H1 (cell line): ENCODE measurements around the gene ALS2CL. TPM values are rescaled to one million over a fixed set of nuclear protein-coding genes. Genes with fewer than 3 reads are reported as not detected.

Experiments used
- CTCF ChIA-PET: fragments of 300-600 bp; sonication (Branson Sonifier 250); formaldehyde crosslinking; loops from one replicate; lab custom pipeline; 2021; ENCODE audit not compliant: partially characterized antibody; lab: Charles Lee
- POLR2A ChIA-PET: fragments of 300-600 bp; sonication (Branson Sonifier 250); formaldehyde crosslinking; loops from one replicate; lab custom pipeline; 2021; ENCODE audit warnings: inconsistent platforms; ENCODE audit not compliant: partially characterized antibody; lab: Charles Lee
- DNase-seq, 2 experiments: peaks; one replicate each; pipeline versions ENCODE4 v3.0.0 to v3.0.0-alpha.2; 2010 to 2022; ENCODE audit warnings: low spot score in 2 of 2, low read depth in 1 of 2, mixed read lengths in 1 of 2
- FAIRE-seq: peaks from 2 replicates; lab custom pipeline; 2011; peaks lifted over from hg19 to GRCh38; lab: Jason Lieb, UNC
- H2AFZ ChIP-seq: 2 replicates; pipeline ENCODE4 v1.8.1; 2012; ENCODE audit warnings: low read length, inconsistent platforms
- H2AK5ac ChIP-seq: 2 replicates; pipeline ENCODE4 v1.6.1; 2013; ENCODE audit warnings: low read depth, low read length
- H2BK120ac ChIP-seq: replicated peaks from 2 replicates; pipeline ENCODE3; 2013; ENCODE audit warnings: low read depth, low read length, inconsistent platforms
- H2BK12ac ChIP-seq: 2 replicates; pipeline ENCODE4 v1.6.1; 2013; ENCODE audit warnings: low read depth, low read length
- H2BK15ac ChIP-seq: 2 replicates; pipeline ENCODE4 v1.6.1; 2013; ENCODE audit warnings: low read length
- H2BK20ac ChIP-seq: 2 replicates; pipeline ENCODE4 v1.6.1; 2013; ENCODE audit warnings: low read length
- H2BK5ac ChIP-seq: 2 replicates; pipeline ENCODE4 v1.6.1; 2013; ENCODE audit warnings: low read depth, low read length
- H3K14ac ChIP-seq: 2 replicates; pipeline ENCODE4 v1.6.1; 2013; ENCODE audit warnings: inconsistent platforms; ENCODE audit not compliant: insufficient read length
- H3K18ac ChIP-seq: 2 replicates; pipeline ENCODE4 v1.6.1; 2013; ENCODE audit warnings: low read length; ENCODE audit errors: extremely low read depth
- H3K23ac ChIP-seq: 2 replicates; pipeline ENCODE4 v1.6.1; 2013; ENCODE audit warnings: inconsistent platforms; ENCODE audit not compliant: insufficient read length
- H3K23me2 ChIP-seq: 2 replicates; pipeline ENCODE4 v1.6.1; 2013; ENCODE audit warnings: low read depth, low read length
- H3K27ac ChIP-seq: 2 replicates; pipeline ENCODE4 v1.6.1; 2011; ENCODE audit warnings: low read depth, low read length, inconsistent platforms
- H3K27me3 ChIP-seq, 4 experiments: replicated peaks in 1 of 4; 1 replicate in 1 of 4; 2 replicates in 3 of 4; pipeline versions ENCODE4 v1.6.1 to v1.8.1; 2011 to 2013; ENCODE audit warnings: low read length in 3 of 4, mild to moderate bottlenecking in 3 of 4, inconsistent platforms in 2 of 4, mixed read lengths in 2 of 4, moderate library complexity in 1 of 4; ENCODE audit not compliant: control insufficient read depth in 3 of 4, insufficient read depth in 3 of 4; ENCODE audit errors: extremely low read depth in 1 of 4
- H3K36me3 ChIP-seq, 4 experiments: 2 replicates each; pipeline versions ENCODE4 v1.6.1 to v1.8.1; 2011 to 2013; ENCODE audit warnings: mild to moderate bottlenecking in 4 of 4, low read length in 3 of 4, moderate library complexity in 2 of 4, control low read depth in 1 of 4, inconsistent platforms in 1 of 4; ENCODE audit not compliant: insufficient read depth in 4 of 4, control insufficient read depth in 2 of 4
- H3K4ac ChIP-seq: replicated peaks from 2 replicates; pipeline ENCODE3; 2013; ENCODE audit warnings: low read length, low read depth, mixed read lengths, inconsistent platforms; ENCODE audit not compliant: insufficient read length
- H3K4me1 ChIP-seq, 4 experiments: replicated peaks in 1 of 4; 1 replicate in 1 of 4; 2 replicates in 3 of 4; pipeline versions ENCODE4 v1.6.1 to v1.8.1; 2011 to 2013; ENCODE audit warnings: low read length in 3 of 4, inconsistent platforms in 2 of 4, mixed read lengths in 1 of 4; ENCODE audit not compliant: insufficient read depth in 4 of 4, control insufficient read depth in 3 of 4
- H3K4me2 ChIP-seq, 2 experiments: 2 replicates each; pipeline versions ENCODE4 v1.6.1 to v1.8.1; 2011 to 2013; ENCODE audit warnings: low read depth in 2 of 2, low read length in 2 of 2, control low read depth in 1 of 2, inconsistent platforms in 1 of 2, mild to moderate bottlenecking in 1 of 2; ENCODE audit not compliant: insufficient read depth in 1 of 2
- H3K4me3 ChIP-seq, 4 experiments: fragments of 200-600, 300-600 bp in 1 of 4; sonication (generic), shearing (Covaris generic), sonication (Bioruptor Twin) in 1 of 4; 2 replicates each; pipeline versions ENCODE4 v1.5.1 to v1.8.1; 2011 to 2016; ENCODE audit warnings: low read length in 4 of 4, low read depth in 3 of 4, control low read depth in 2 of 4, inconsistent platforms in 2 of 4, mild to moderate bottlenecking in 2 of 4, mixed read lengths in 1 of 4, moderate library complexity in 1 of 4; ENCODE audit not compliant: insufficient read depth in 2 of 4; ENCODE audit errors: extremely low read depth in 1 of 4
- H3K56ac ChIP-seq: replicated peaks from 2 replicates; pipeline ENCODE3; 2013; ENCODE audit warnings: low read depth, mild to moderate bottlenecking, mixed read lengths, low read length, inconsistent platforms; ENCODE audit not compliant: insufficient read length
- H3K79me1 ChIP-seq: 2 replicates; pipeline ENCODE4 v1.6.1; 2013; ENCODE audit warnings: low read depth, low read length, control low read depth
- H3K79me2 ChIP-seq, 2 experiments: 2 replicates each; pipeline versions ENCODE4 v1.6.1 to v1.8.1; 2012 to 2013; ENCODE audit warnings: low read length in 2 of 2, mild to moderate bottlenecking in 2 of 2, inconsistent platforms in 1 of 2; ENCODE audit not compliant: insufficient read depth in 2 of 2, control insufficient read depth in 1 of 2
- H3K9ac ChIP-seq, 4 experiments: replicated peaks in 1 of 4; 1 replicate in 1 of 4; 2 replicates in 3 of 4; pipeline versions ENCODE4 v1.6.1 to v1.8.1; 2011 to 2013; ENCODE audit warnings: low read depth in 3 of 4, low read length in 3 of 4, control low read depth in 2 of 4, mild to moderate bottlenecking in 2 of 4, moderate library complexity in 2 of 4, inconsistent platforms in 1 of 4; ENCODE audit errors: extremely low read depth in 1 of 4
- H3K9me3 ChIP-seq, 2 experiments: 2 replicates each; pipeline versions ENCODE4 v1.6.1 to v1.8.1; 2012 to 2013; ENCODE audit warnings: mild to moderate bottlenecking in 2 of 2, moderate library complexity in 2 of 2, control low read depth in 1 of 2, inconsistent platforms in 1 of 2, low read depth in 1 of 2, low read length in 1 of 2, mixed read lengths in 1 of 2; ENCODE audit not compliant: insufficient read depth in 2 of 2
- H4K20me1 ChIP-seq, 2 experiments: replicated peaks in 1 of 2; 2 replicates each; pipeline versions ENCODE3 to v1.8.1; 2011 to 2013; ENCODE audit warnings: inconsistent platforms in 2 of 2, low read length in 2 of 2, mild to moderate bottlenecking in 1 of 2; ENCODE audit not compliant: insufficient read depth in 2 of 2, control insufficient read depth in 1 of 2
- H4K5ac ChIP-seq: 2 replicates; pipeline ENCODE4 v1.6.1; 2013; ENCODE audit warnings: low read length, low read depth, mixed read lengths, inconsistent platforms; ENCODE audit not compliant: insufficient read length
- H4K8ac ChIP-seq: 2 replicates; pipeline ENCODE4 v1.8.0; 2013; ENCODE audit warnings: mild to moderate bottlenecking, moderate library complexity, low read length, inconsistent platforms; ENCODE audit not compliant: insufficient read depth; ENCODE audit errors: extremely low read depth
- H4K91ac ChIP-seq: replicated peaks from 2 replicates; pipeline ENCODE3; 2013; ENCODE audit warnings: low read length, mixed read lengths, inconsistent platforms; ENCODE audit not compliant: insufficient read length
- CTCF ChIP-seq, 3 experiments: IDR thresholded peaks; 1 replicate in 2 of 3; 2 replicates in 1 of 3; pipeline versions ENCODE4 v1.5.1 to v1.6.1; 2011; ENCODE audit warnings: low read length in 3 of 3, mild to moderate bottlenecking in 3 of 3, inconsistent platforms in 2 of 3, low read depth in 1 of 3, moderate library complexity in 1 of 3; ENCODE audit not compliant: insufficient read depth in 1 of 3; ENCODE audit errors: control extremely low read depth in 1 of 3
- KDM4A ChIP-seq: IDR thresholded peaks from one replicate; pipeline ENCODE4 v1.7.1; 2012; ENCODE audit warnings: low read depth, mild to moderate bottlenecking, moderate library complexity, low read length, inconsistent platforms; ENCODE audit not compliant: severe bottlenecking
- RAD21 ChIP-seq, 2 experiments: IDR thresholded peaks in 1 of 2; conservative IDR thresholded peaks in 1 of 2; 2 replicates each; pipeline ENCODE4 v1.6.1; 2011; ENCODE audit warnings: low read depth in 2 of 2, low read length in 2 of 2, improper control_type of control experiment in 1 of 2, inconsistent platforms in 1 of 2, mild to moderate bottlenecking in 1 of 2, moderate library complexity in 1 of 2
- WGBS, 2 experiments: shearing (Covaris generic) in 1 of 2; methylation state at CpG; one replicate each; pipeline versions ENCODE4 v1.1.6 to v1.1.7; 2013 to 2015; ENCODE audit warnings: low lambda C conversion rate in 2 of 2, mixed read lengths in 2 of 2, inconsistent platforms in 1 of 2, low coverage in 1 of 2, missing lambda C conversion rate in 1 of 2; ENCODE audit not compliant: insufficient replicate concordance in 2 of 2, insufficient coverage in 1 of 2, insufficient read length in 1 of 2; ENCODE audit errors: extremely low coverage in 1 of 2, missing lambda C conversion rate in 1 of 2; 5-methylcytosine and 5-hydroxymethylcytosine counted together
- polyA plus RNA-seq, 7 experiments: library from polyadenylated mRNA; depleted of rRNA in 3 of 7; stranded (reverse) in 5 of 7; unstranded in 2 of 7; fragments of >200 nt in 5 of 7; fragments of 200-250 nt in 2 of 7; gene quantifications; 1 replicate in 5 of 7; 2 replicates in 1 of 7; 4 replicates in 1 of 7; pipeline versions ENCODE4 v1.2.1 to v1.2.3, GENCODE V29; 2011 to 2013; ENCODE audit warnings: missing spikeins in 2 of 7, mixed read lengths in 2 of 7
- total RNA-seq: library from RNA; stranded (reverse); fragmentation: NEBNext Ultra II Directional; extraction: Animal tissue kit (Norgen Biotek cat#: 25700); gene quantifications from 2 replicates; pipeline ENCODE4 v1.2.1, GENCODE V29; 2021

Gene ALS2CL
- total and polyA plus RNA-seq, 2 of the 8 experiments (the other 6 are each of a cell fraction or from before 2014, with no cell fraction given) = 4.8 to 5.4 TPM

DNA sequence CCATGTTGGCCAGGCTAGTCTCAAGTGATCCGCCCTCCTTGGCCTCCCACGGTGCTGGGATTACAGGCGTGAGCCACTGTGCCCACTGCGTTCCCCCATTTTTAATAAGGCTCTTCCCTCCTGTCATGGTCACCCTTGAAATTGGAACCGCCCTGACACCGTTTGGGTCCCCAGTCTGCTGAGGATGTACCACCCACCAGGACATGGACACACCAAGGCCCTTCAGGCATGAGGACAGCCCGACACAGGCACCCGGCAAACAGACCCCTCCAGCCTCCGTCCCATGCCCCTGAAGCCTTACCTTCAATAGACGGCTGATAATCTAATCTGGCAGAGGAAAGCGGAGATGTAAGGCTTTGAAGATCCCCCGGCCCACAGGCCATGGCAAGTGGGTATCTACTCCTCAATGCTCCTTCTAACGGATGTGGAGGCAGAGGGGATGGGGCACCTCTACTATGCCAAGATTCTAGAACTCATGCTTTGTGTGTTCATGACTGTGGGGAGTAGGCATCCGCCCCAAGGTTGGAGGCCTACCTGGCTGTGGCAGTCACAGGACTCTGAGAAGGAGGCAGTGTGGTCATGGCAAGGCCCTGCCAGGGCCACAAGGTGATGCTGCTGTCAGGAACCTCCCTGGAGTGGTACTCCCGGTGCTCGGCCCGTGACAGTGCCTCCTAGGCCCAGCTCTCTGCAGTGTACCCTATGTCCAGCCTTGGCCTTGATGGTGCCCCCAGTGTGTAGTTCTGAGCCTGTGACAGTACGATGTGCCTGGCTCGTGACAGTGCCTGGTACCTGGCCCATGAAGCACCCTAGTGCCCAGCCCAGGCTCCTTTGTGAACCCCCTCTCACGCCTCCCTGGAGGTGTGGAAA is 42.8 kb upstream of the ALS2CL start:
- H2AK5ac ChIP-seq = no peak overlapping the region
- H3K4me3 ChIP-seq = no peak overlapping the region
- H3K36me3 ChIP-seq = no peaks in the 10 kb centered on the region
- H3K18ac ChIP-seq = no peak overlapping the region
- FAIRE-seq (no peak), DNase-seq (peak in 1 of 2 experiments; percentile 37)
- no peak overlapping the region for H2BK15ac ChIP-seq
- no peak overlapping the region for H2BK120ac ChIP-seq
- no peaks in the 10 kb centered on the region for H3K79me1 ChIP-seq
- no peak overlapping the region for H4K5ac ChIP-seq
- no peak overlapping the region for H4K91ac ChIP-seq
- WGBS, 2 experiments = 94% methylated on average over 20 of the region's 20 CpGs; no CpG with 5 or more reads in 1 of the 2 experiments
- no peak overlapping the region for H3K9ac ChIP-seq
- H2AFZ ChIP-seq = no peak overlapping the region
- no peaks in the 10 kb centered on the region for H3K27me3 ChIP-seq
- H2BK12ac ChIP-seq = no peak overlapping the region
- H3K23me2 ChIP-seq = no peaks in the 10 kb centered on the region
- TF ChIP-seq KDM4A (no peak), CTCF (IDR thresholded peaks at IDR 0.05; ENCODE audit: control extremely low read depth in 1 of 3, insufficient read depth in 1 of 3, low read depth in 1 of 3, low read length in 3 of 3) (peak; percentile 24 to 58 (median 27)), RAD21 (IDR thresholded peaks at IDR 0.05 in 1 of 2, conservative IDR thresholded peaks at IDR 0.05 in 1 of 2; ENCODE audit: low read depth in 2 of 2, low read length in 2 of 2) (peak in 1 of 2 experiments; percentile 33; a peak in 2 of 4 replicates)
- H3K27ac ChIP-seq = no peak overlapping the region
- no peak overlapping the region for H3K23ac ChIP-seq
- POLR2A ChIA-PET = no interaction called here
- no peak overlapping the region for H3K14ac ChIP-seq
- peaks cover 0 to 1% of the 10 kb centered on the region in 2 experiments for H4K20me1 ChIP-seq
- no peak overlapping the region for H3K56ac ChIP-seq
- H3K4me1 ChIP-seq = no peaks in the 10 kb centered on the region
- no peak overlapping the region for H2BK5ac ChIP-seq
- H4K8ac ChIP-seq = no peak overlapping the region
- H2BK20ac ChIP-seq = no peak overlapping the region
- no peaks in the 10 kb centered on the region for H3K79me2 ChIP-seq
- no peak overlapping the region for H3K4ac ChIP-seq
- H3K9me3 ChIP-seq = no peaks in the 10 kb centered on the region
- CTCF ChIA-PET = interaction anchor here (0.8 to 1.7 kb wide), 4 partner anchors 17 to 159 kb away, joined by 3 to 5 read pairs (median 4); partner anchors contain the start of gene PRSS50
- H3K4me2 ChIP-seq = no peak overlapping the region
